K562 (cell line): ENCODE measurements around the gene UBL5. TPM values are rescaled to one million over a fixed set of nuclear protein-coding genes. Genes with fewer than 3 reads are reported as not detected.

Source experiments
- CREB1 ChIP-seq, 2 experiments: sonication (generic) in 1 of 2; formaldehyde crosslinking in 1 of 2; IDR thresholded peaks; 2 replicates each; pipeline versions ENCODE4 v1.6.1 to v1.8.0; 2012 to 2022; ENCODE audit warnings: inconsistent platforms in 1 of 2, mild to moderate bottlenecking in 1 of 2, missing genetic modification reagents in 1 of 2, moderate library complexity in 1 of 2
- HMGN3 ChIP-seq: IDR thresholded peaks from 2 replicates; pipeline ENCODE4 v1.6.1; 2011; ENCODE audit warnings: borderline replicate concordance, low read depth, mild to moderate bottlenecking, mixed read lengths, low read length; ENCODE audit not compliant: insufficient read length; ENCODE audit errors: extremely low read depth
- NCOA4 ChIP-seq: fragments of 450-650 bp; IDR thresholded peaks from 2 replicates; pipeline ENCODE4 v1.6.1; 2018; ENCODE audit warnings: mild to moderate bottlenecking; ENCODE audit not compliant: partially characterized antibody
- NFATC3 ChIP-seq: fragments of 450-650 bp; IDR thresholded peaks from 2 replicates; pipeline ENCODE4 v1.6.1; 2017; ENCODE audit warnings: mild to moderate bottlenecking
- RAD51 ChIP-seq: fragments of 450-650 bp; IDR thresholded peaks from 2 replicates; pipeline ENCODE4 v1.7.1; 2016; ENCODE audit warnings: low read depth, mild to moderate bottlenecking, borderline replicate concordance
- SRSF3 ChIP-seq: fragments of 200-400 bp; formaldehyde crosslinking; IDR thresholded peaks from 2 replicates; pipeline ENCODE4 v1.6.1; 2016; ENCODE audit warnings: mild to moderate bottlenecking, low read length, moderate library complexity; ENCODE audit not compliant: insufficient read depth
- U2AF2 ChIP-seq: fragments of 200-400 bp; formaldehyde crosslinking; optimal IDR thresholded peaks from 2 replicates; pipeline ENCODE3; 2017; ENCODE audit warnings: low read depth, mild to moderate bottlenecking, low read length
- polyA plus RNA-seq, 8 experiments: library from polyadenylated mRNA; depleted of rRNA in 4 of 8; stranded (reverse) in 5 of 8; unstranded in 3 of 8; fragments of >200 nt; fragmentation: Nextera tagmentation in 2 of 8; fragmentation: Illumina TruSeq in 1 of 8; extraction: Ambion mirVana in 2 of 8; extraction: Trizol in 1 of 8; gene quantifications; 2 replicates each; pipeline versions ENCODE4 v1.2.1 to v1.2.3, GENCODE V29; 2011 to 2014; ENCODE audit warnings: inconsistent platforms in 1 of 8, missing spikeins in 1 of 8
- total RNA-seq, 7 experiments: library from RNA; depleted of rRNA in 6 of 7; stranded (reverse); fragments of >200 nt in 6 of 7; fragmentation: Illumina TruSeq in 2 of 7; extraction: Trizol in 2 of 7; gene quantifications; 2 replicates each; pipeline versions ENCODE4 v1.2.1 to v1.2.3, GENCODE V29; 2011 to 2021; ENCODE audit warnings: low replicate concordance in 1 of 7
- TF ChIP-seq, protein P1 (sequence below), 3 experiments: fragments of 200-800 bp in 1 of 3; sonication (Bioruptor generic) in 1 of 3; sonication (generic) in 1 of 3; formaldehyde crosslinking in 1 of 3; IDR thresholded peaks; 2 replicates each; pipeline versions ENCODE4 v1.6.1 to v1.8.0; 2016 to 2022; ENCODE audit warnings: mild to moderate bottlenecking in 2 of 3, missing compliant biosample characterization in 2 of 3, missing genetic modification characterization in 2 of 3, missing genetic modification reagents in 1 of 3
- TF ChIP-seq, protein P2 (sequence below), 2 experiments: fragments of 450-650 bp; IDR thresholded peaks; 2 replicates each; pipeline ENCODE4 v1.6.1; 2016; ENCODE audit warnings: mild to moderate bottlenecking in 2 of 2, borderline replicate concordance in 1 of 2, low read depth in 1 of 2, moderate library complexity in 1 of 2
- TF ChIP-seq, protein P3 (sequence below): fragments of 450-650 bp; formaldehyde crosslinking; IDR thresholded peaks from 2 replicates; pipeline ENCODE4 v1.4.0; 2020; ENCODE audit warnings: mild to moderate bottlenecking, moderate library complexity
- TF ChIP-seq, protein P4 (sequence below): sonication (generic); formaldehyde crosslinking; IDR thresholded peaks from 2 replicates; pipeline ENCODE4 v1.9.0; 2022; ENCODE audit warnings: mild to moderate bottlenecking, missing genetic modification reagents

UBL5 gene
- total and polyA plus RNA-seq, 9 of the 15 experiments (the other 6 are each of a cell fraction or from before 2014, with no cell fraction given), result 410 to 1,266 (median 613) TPM

DNA sequence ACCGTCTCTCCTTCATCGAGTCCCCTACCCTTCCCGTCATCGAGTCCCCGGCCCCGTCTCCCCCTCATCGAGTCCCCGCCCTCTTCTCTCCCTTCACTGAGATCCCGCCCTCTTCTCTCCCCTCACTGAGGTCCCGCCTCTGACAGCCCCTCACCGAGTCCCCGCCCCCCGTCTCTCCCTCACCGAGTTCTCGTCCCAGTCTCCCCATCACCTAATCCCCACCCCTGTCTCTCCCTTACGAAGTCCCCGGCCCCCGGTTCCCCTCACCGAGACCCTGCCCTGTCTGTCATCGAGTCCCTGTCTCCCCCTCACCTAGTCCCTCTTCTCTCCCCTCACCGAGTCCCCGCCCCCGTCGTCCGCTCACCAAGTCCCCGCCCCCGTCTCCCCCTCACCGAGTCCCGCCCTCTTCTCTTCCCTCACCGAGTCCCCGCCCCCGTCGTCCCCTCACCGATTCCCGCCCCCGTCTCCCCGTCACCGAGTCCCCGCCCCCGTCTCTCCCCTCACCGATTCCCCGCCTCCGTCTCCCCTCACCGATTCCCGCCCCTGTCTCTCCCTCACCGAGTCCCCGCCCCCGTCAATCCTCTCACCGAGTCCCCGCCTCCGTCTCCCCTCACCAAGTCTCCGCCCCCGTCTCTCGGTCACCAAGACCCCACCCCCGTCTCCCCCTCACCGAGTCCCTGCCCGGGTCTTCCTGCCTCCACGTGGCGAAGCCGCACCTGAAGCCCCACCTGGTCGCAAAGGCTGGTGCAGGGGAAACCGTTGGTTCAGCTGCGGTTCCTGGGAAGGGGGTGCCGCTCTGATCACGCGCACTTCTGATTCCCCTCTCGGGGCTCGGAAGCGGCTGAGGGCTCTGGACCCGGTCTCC lies 35.3 kb upstream of the UBL5 start (continued):
- TF ChIP-seq, protein P1, sequence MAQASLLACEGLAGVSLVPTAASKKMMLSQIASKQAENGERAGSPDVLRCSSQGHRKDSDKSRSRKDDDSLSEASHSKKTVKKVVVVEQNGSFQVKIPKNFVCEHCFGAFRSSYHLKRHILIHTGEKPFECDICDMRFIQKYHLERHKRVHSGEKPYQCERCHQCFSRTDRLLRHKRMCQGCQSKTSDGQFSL (CRISPR knock-in tag; IDR thresholded peaks at IDR 0.05), result 0 out of 2 replicates have a peak, but pooled peaks have one; percentile 47
- TF ChIP-seq, protein P1 (tag; IDR thresholded peaks at IDR 0.05), result peak in 1 of 2 experiments; percentile 72; a peak in 2 of 4 replicates
- no peak for TF ChIP-seq NCOA4
- no peak for TF ChIP-seq NFATC3
- TF ChIP-seq SRSF3, result no peak
- TF ChIP-seq, protein P2, sequence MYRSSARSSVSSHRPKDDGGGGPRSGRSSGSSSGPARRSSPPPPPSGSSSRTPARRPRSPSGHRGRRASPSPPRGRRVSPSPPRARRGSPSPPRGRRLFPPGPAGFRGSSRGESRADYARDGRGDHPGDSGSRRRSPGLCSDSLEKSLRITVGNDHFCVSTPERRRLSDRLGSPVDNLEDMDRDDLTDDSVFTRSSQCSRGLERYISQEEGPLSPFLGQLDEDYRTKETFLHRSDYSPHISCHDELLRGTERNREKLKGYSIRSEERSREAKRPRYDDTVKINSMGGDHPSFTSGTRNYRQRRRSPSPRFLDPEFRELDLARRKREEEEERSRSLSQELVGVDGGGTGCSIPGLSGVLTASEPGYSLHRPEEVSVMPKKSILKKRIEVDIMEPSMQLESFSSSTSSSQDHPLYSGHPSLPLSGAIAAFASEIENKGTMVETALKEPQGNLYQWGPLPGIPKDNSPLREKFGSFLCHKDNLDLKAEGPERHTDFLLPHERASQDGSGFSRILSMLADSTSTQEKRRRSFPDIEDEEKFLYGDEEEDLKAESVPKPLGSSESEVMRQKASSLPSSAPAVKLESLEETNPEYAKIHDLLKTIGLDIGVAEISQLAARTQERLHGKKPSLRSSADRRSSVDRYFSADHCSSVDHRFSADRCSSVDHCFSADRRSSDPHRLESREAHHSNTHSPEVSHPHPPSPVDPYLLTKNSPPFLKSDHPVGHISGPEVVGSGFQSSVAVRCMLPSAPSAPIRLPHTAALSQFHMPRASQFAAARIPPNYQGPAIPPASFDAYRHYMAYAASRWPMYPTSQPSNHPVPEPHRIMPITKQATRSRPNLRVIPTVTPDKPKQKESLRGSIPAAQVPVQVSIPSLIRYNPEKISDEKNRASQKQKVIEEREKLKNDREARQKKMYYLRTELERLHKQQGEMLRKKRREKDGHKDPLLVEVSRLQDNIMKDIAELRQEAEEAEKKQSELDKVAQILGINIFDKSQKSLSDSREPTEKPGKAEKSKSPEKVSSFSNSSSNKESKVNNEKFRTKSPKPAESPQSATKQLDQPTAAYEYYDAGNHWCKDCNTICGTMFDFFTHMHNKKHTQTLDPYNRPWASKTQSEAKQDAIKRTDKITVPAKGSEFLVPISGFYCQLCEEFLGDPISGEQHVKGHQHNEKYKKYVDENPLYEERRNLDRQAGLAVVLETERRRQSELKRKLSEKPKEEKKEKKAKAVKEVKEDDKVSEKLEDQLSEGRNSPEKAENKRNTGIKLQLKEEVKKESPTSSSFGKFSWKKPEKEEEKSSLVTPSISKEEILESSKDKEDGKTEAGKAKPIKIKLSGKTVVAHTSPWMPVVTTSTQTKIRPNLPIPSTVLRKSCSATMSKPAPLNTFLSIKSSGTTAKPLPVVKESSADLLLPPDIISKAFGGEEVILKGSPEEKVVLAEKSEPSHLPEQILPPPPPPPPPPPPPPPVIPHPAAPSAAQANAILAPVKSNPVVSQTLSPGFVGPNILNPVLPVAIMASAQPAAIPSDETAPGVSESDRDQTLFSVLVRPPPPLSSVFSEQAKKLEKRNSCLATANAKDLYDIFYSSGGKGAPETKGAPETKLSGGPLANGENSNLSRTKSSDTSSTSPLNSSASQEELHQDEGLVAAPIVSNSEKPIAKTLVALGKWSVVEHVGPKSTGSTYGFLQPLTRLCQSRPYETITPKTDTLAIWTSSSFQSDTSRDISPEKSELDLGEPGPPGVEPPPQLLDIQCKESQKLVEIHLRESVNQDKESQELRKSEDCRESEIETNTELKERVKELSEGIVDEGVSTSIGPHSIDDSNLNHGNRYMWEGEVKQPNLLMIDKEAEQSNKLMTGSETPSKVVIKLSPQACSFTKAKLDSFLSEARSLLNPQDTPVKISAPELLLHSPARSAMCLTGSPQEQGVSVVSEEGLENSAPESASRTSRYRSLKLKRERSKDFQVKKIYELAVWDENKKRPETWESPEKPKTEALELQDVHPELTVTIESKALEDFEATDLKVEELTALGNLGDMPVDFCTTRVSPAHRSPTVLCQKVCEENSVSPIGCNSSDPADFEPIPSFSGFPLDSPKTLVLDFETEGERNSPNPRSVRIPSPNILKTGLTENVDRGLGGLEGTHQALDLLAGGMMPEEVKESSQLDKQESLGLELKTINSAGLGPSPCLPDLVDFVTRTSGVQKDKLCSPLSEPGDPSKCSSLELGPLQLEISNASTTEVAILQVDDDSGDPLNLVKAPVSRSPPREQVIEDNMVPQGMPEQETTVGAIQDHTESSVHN (IDR thresholded peaks at IDR 0.05; ENCODE audit: borderline replicate concordance in 1 of 2, low read depth in 1 of 2), result no peak
- TF ChIP-seq HMGN3, result peak; percentile 61
- TF ChIP-seq, protein P3, sequence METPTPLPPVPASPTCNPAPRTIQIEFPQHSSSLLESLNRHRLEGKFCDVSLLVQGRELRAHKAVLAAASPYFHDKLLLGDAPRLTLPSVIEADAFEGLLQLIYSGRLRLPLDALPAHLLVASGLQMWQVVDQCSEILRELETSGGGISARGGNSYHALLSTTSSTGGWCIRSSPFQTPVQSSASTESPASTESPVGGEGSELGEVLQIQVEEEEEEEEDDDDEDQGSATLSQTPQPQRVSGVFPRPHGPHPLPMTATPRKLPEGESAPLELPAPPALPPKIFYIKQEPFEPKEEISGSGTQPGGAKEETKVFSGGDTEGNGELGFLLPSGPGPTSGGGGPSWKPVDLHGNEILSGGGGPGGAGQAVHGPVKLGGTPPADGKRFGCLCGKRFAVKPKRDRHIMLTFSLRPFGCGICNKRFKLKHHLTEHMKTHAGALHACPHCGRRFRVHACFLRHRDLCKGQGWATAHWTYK (CRISPR knock-in tag), result no peak
- TF ChIP-seq CREB1 (IDR thresholded peaks at IDR 0.05), result 0 out of 2 replicates have a peak, but pooled peaks have one; percentile 24
- no peak for TF ChIP-seq CREB1 (CRISPR knock-in tag; IDR thresholded peaks at IDR 0.05)
- no peak for TF ChIP-seq U2AF2
- TF ChIP-seq, protein P4, sequence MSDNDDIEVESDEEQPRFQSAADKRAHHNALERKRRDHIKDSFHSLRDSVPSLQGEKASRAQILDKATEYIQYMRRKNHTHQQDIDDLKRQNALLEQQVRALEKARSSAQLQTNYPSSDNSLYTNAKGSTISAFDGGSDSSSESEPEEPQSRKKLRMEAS (CRISPR knock-in tag), result peak; percentile 87
- 0 out of 2 replicates have a peak, but pooled peaks have one; percentile 12 for TF ChIP-seq RAD51
